Central memory CD8-positive, alpha-beta T cell (primary cell): ENCODE measurements around the gene GABRB1.

Experiments used
- ATAC-seq: fragments of 150-1000 bp; cut with Tn5 transposase; replicated peaks from 2 replicates; pipeline ENCODE4 v1.10.0; 2022; ENCODE audit warnings: mild to moderate bottlenecking, moderate FRiP score, moderate number of reproducible peaks; ENCODE audit not compliant: poor library complexity, severe bottlenecking; ENCODE audit errors: extremely low read depth
- DNase-seq, 2 donors: peaks; one replicate each; pipeline ENCODE4 v3.0.0; 2021; ENCODE audit warnings: low spot score in 2 of 2
- H3K27ac Mint-ChIP-seq: one replicate; pipeline ENCODE4 v1.8.0; 2022; ENCODE audit warnings: low read depth, mild to moderate bottlenecking, moderate library complexity, mixed read lengths
- H3K27me3 Mint-ChIP-seq: one replicate; pipeline ENCODE4 v1.8.0; 2022; ENCODE audit warnings: mixed read lengths
- H3K36me3 Mint-ChIP-seq: one replicate; pipeline ENCODE4 v1.8.0; 2022; ENCODE audit warnings: mild to moderate bottlenecking, moderate library complexity, mixed read lengths; ENCODE audit not compliant: insufficient read depth
- H3K4me1 Mint-ChIP-seq: one replicate; pipeline ENCODE4 v1.8.0; 2022; ENCODE audit warnings: mixed read lengths
- H3K4me3 Mint-ChIP-seq: one replicate; pipeline ENCODE4 v1.8.0; 2022; ENCODE audit warnings: mild to moderate bottlenecking, moderate library complexity, mixed read lengths
- H3K9me3 Mint-ChIP-seq: one replicate; pipeline ENCODE4 v1.8.0; 2022; ENCODE audit warnings: mixed read lengths

Gene GABRB1

GRCh38 chr4:47312170-47312569 lies 280.8 kb downstream of the GABRB1 start:
- DNase-seq, result no peak
- peaks cover 2% of the 10 kb centered on the region for H3K36me3 Mint-ChIP-seq

GRCh38 chr4:47313384-47313783 lies 282.0 kb downstream of the GABRB1 start:
- Mint-ChIP-seq H3K27me3 (no peaks in the 10 kb centered on the region), H3K36me3 (peaks cover 2% of the 10 kb centered on the region), H3K9me3 (no peaks in the 10 kb centered on the region), H3K4me3 (no peak overlapping the region), H3K27ac (no peak overlapping the region), H3K4me1 (no peaks in the 10 kb centered on the region)
- ATAC-seq (no peak), DNase-seq (no peak)

More at GRCh38 chr4:47312170-47312569, 280.8 kb downstream of the GABRB1 start:
- Mint-ChIP-seq H3K27me3 (no peaks in the 10 kb centered on the region), H3K9me3 (no peaks in the 10 kb centered on the region), H3K4me3 (no peak overlapping the region), H3K4me1 (no peaks in the 10 kb centered on the region), H3K27ac (no peak overlapping the region)
- ATAC-seq, result no peak

GRCh38 chr4:47315346-47315745 lies 284.0 kb downstream of the GABRB1 start:
- DNase-seq (no peak), ATAC-seq (no peak)
- no peaks in the 10 kb centered on the region for H3K36me3 Mint-ChIP-seq
- H3K4me3 Mint-ChIP-seq, result no peak overlapping the region
- no peaks in the 10 kb centered on the region for H3K27me3 Mint-ChIP-seq
- no peak overlapping the region for H3K27ac Mint-ChIP-seq
- H3K4me1 Mint-ChIP-seq, result no peaks in the 10 kb centered on the region
- no peaks in the 10 kb centered on the region for H3K9me3 Mint-ChIP-seq

GRCh38 chr4:47326025-47326424 lies 294.7 kb downstream of the GABRB1 start:
- no peaks in the 10 kb centered on the region for H3K9me3 Mint-ChIP-seq
- H3K27ac Mint-ChIP-seq, result no peak overlapping the region
- no peaks in the 10 kb centered on the region for H3K36me3 Mint-ChIP-seq
- H3K4me3 Mint-ChIP-seq, result no peak overlapping the region
- H3K4me1 Mint-ChIP-seq, result no peaks in the 10 kb centered on the region
- no peak for ATAC-seq
- no peak for DNase-seq
- H3K27me3 Mint-ChIP-seq, result peaks cover 18% of the 10 kb centered on the region

GRCh38 chr4:47330866-47331265 lies 299.5 kb downstream of the GABRB1 start:
- H3K27me3 Mint-ChIP-seq, result peaks cover 15% of the 10 kb centered on the region
- H3K9me3 Mint-ChIP-seq, result no peaks in the 10 kb centered on the region

GRCh38 chr4:47334652-47335051 lies 303.3 kb downstream of the GABRB1 start:
- H3K4me1 Mint-ChIP-seq, result no peaks in the 10 kb centered on the region
- H3K27me3 Mint-ChIP-seq, result peaks cover 48% of the 10 kb centered on the region
- no peak overlapping the region for H3K27ac Mint-ChIP-seq
- DNase-seq (no peak), ATAC-seq (no peak)
- H3K36me3 Mint-ChIP-seq, result no peaks in the 10 kb centered on the region
- no peaks in the 10 kb centered on the region for H3K9me3 Mint-ChIP-seq
- H3K4me3 Mint-ChIP-seq, result no peak overlapping the region

More at GRCh38 chr4:47330866-47331265, 299.5 kb downstream of the GABRB1 start:
- Mint-ChIP-seq H3K4me3 (no peak overlapping the region), H3K27ac (no peak overlapping the region), H3K36me3 (no peaks in the 10 kb centered on the region), H3K4me1 (no peaks in the 10 kb centered on the region)
- ATAC-seq, result no peak
- no peak for DNase-seq

GRCh38 chr4:47337893-47338292 lies 306.5 kb downstream of the GABRB1 start:
- Mint-ChIP-seq H3K4me3 (no peak overlapping the region), H3K27me3 (peaks cover 61% of the 10 kb centered on the region), H3K27ac (no peak overlapping the region), H3K4me1 (no peaks in the 10 kb centered on the region), H3K9me3 (no peaks in the 10 kb centered on the region), H3K36me3 (no peaks in the 10 kb centered on the region)
- no peak for DNase-seq
- ATAC-seq, result no peak

GRCh38 chr4:47340914-47341313 lies 309.5 kb downstream of the GABRB1 start:
- H3K4me3 Mint-ChIP-seq, result no peak overlapping the region
- peaks cover 45% of the 10 kb centered on the region for H3K27me3 Mint-ChIP-seq
- ATAC-seq (no peak), DNase-seq (no peak)
- H3K36me3 Mint-ChIP-seq, result no peaks in the 10 kb centered on the region
- no peaks in the 10 kb centered on the region for H3K9me3 Mint-ChIP-seq
- H3K27ac Mint-ChIP-seq, result no peak overlapping the region
- H3K4me1 Mint-ChIP-seq, result no peaks in the 10 kb centered on the region

GRCh38 chr4:47342796-47343195 lies 311.4 kb downstream of the GABRB1 start:
- Mint-ChIP-seq H3K4me3 (no peak overlapping the region), H3K36me3 (no peaks in the 10 kb centered on the region)

GRCh38 chr4:47349326-47349725 lies 318.0 kb downstream of the GABRB1 start:
- DNase-seq (no peak), ATAC-seq (no peak)
- no peak overlapping the region for H3K27ac Mint-ChIP-seq
- no peaks in the 10 kb centered on the region for H3K4me1 Mint-ChIP-seq
- H3K9me3 Mint-ChIP-seq, result no peaks in the 10 kb centered on the region
- H3K36me3 Mint-ChIP-seq, result no peaks in the 10 kb centered on the region
- H3K4me3 Mint-ChIP-seq, result no peak overlapping the region
- peaks cover 17% of the 10 kb centered on the region for H3K27me3 Mint-ChIP-seq

More at GRCh38 chr4:47342796-47343195, 311.4 kb downstream of the GABRB1 start:
- Mint-ChIP-seq H3K27me3 (peaks cover 27% of the 10 kb centered on the region), H3K27ac (no peak overlapping the region), H3K4me1 (no peaks in the 10 kb centered on the region), H3K9me3 (no peaks in the 10 kb centered on the region)
- ATAC-seq (no peak), DNase-seq (no peak)

GRCh38 chr4:47355568-47355967 lies 324.2 kb downstream of the GABRB1 start:
- Mint-ChIP-seq H3K27me3 (peaks cover 12% of the 10 kb centered on the region), H3K4me3 (no peak overlapping the region), H3K9me3 (no peaks in the 10 kb centered on the region), H3K27ac (no peak overlapping the region), H3K4me1 (no peaks in the 10 kb centered on the region), H3K36me3 (no peaks in the 10 kb centered on the region)
- no peak for DNase-seq
- no peak for ATAC-seq

- H3K4me3 Mint-ChIP-seq, result no peak overlapping the region
- no peak overlapping the region for H3K27ac Mint-ChIP-seq
- H3K27me3 Mint-ChIP-seq, result peaks cover 45% of the 10 kb centered on the region
- H3K36me3 Mint-ChIP-seq, result no peaks in the 10 kb centered on the region
- no peaks in the 10 kb centered on the region for H3K9me3 Mint-ChIP-seq
- ATAC-seq (no peak), DNase-seq (no peak)
- H3K4me1 Mint-ChIP-seq, result no peaks in the 10 kb centered on the region
These were observed 328.5 kb downstream of the GABRB1 start for GRCh38 chr4:47359891-47360290.

GRCh38 chr4:47367761-47368160 lies 336.4 kb downstream of the GABRB1 start:
- no peak for DNase-seq
- H3K4me3 Mint-ChIP-seq, result no peak overlapping the region

GRCh38 chr4:47368211-47368610 lies 336.8 kb downstream of the GABRB1 start:
- no peak overlapping the region for H3K4me3 Mint-ChIP-seq
- peaks cover 2% of the 10 kb centered on the region for H3K36me3 Mint-ChIP-seq
- peaks cover 35% of the 10 kb centered on the region for H3K27me3 Mint-ChIP-seq
- no peaks in the 10 kb centered on the region for H3K4me1 Mint-ChIP-seq
- no peak overlapping the region for H3K27ac Mint-ChIP-seq
- ATAC-seq (no peak), DNase-seq (no peak)
- H3K9me3 Mint-ChIP-seq, result no peaks in the 10 kb centered on the region

More at GRCh38 chr4:47367761-47368160, 336.4 kb downstream of the GABRB1 start:
- ATAC-seq, result no peak
- H3K36me3 Mint-ChIP-seq, result peaks cover 2% of the 10 kb centered on the region
- no peaks in the 10 kb centered on the region for H3K4me1 Mint-ChIP-seq
- no peaks in the 10 kb centered on the region for H3K9me3 Mint-ChIP-seq
- peaks cover 30% of the 10 kb centered on the region for H3K27me3 Mint-ChIP-seq
- no peak overlapping the region for H3K27ac Mint-ChIP-seq
